HG02678 (cell line): ENCODE measurements around the gene TSPAN9.

Source experiments
- ATAC-seq: cut with Tn5 transposase; IDR thresholded peaks from one replicate; pipeline ENCODE4 v1.9.1; 2021; ENCODE audit warnings: mild to moderate bottlenecking, moderate library complexity; ENCODE audit not compliant: unreplicated experiment

The TSPAN9 gene

GRCh38 chr12:3243376-3244084, 166.4 kb downstream of the TSPAN9 start:
- ATAC-seq, result no peak

DNA sequence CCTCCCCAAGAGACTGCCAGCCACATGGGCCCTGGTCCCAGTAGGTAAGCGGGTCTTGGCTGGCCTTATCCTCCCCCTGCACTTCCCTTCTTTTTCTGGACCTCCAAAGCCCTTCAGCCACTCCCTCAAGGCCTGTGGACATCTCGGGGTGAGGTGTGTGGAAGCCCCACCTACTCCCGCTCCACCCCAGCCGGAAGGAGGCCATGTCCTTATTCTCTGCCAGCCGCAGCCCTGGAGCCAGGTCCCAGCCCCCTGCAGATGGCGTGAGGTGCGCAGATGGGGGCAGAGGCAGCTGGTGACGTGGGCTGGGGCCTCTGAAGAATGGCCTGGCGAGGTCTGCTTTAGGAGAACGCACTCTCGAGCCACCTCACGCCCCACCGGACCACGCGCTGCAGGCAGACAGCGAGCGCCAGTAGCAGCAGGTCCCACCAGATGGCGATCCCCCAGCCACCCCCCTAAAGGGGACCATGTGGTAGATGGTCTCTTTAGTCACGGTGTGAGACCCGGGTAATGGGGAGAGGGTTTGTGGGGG, 167.1 kb downstream of the TSPAN9 start:
- ATAC-seq, result no peak

DNA sequence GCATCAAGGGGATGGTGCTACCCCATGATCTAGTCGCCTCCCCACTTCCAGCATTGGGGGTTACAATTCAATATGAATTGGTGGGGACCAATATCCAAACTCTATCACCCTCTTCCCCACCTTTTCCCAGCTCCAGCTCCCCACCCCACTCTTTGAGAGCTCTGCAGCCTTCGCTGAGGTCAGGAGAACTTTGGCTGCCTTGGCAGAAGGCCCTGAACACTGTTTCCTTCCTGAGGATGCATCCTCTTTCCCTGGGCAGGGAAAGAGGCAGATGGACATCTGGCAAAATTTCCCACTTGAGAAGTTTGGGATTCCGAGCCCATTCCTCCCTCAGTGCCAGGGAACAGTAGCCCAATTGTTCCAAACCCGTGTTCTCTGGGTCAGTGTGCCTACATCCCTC, 169.1 kb downstream of the TSPAN9 start:
- no peak for ATAC-seq

GRCh38 chr12:3247077-3247476, 169.9 kb downstream of the TSPAN9 start:
- ATAC-seq, result no peak

- ATAC-seq, result no peak
Measured at GRCh38 chr12:3247629-3248161, 170.5 kb downstream of the TSPAN9 start.

- no peak for ATAC-seq
Measured at GRCh38 chr12:3249081-3249800, 172.1 kb downstream of the TSPAN9 start.

DNA sequence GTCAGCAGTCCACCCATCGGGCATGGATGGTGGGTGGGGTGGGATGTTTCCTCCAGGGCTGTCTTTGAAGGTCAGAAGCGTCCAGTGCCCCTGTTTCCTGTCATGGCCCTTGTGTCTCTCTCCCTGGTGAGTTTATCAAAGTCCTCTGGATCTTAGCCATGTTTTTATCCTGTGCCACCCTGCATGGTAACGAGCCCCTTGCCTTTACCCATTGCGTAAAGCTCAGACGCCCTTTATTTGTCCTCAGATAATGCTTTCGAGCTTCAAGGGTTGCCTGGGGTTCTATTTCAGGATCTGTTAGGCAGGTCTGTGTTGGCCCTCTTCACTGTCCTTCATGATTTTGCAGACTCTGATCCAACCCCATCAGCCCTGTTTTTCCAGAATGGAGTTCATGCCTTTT, 172.9 kb downstream of the TSPAN9 start:
- ATAC-seq, result no peak

- no peak for ATAC-seq
Measured at GRCh38 chr12:3250576-3250975, 173.4 kb downstream of the TSPAN9 start.

GRCh38 chr12:3251067-3251466, 173.9 kb downstream of the TSPAN9 start:
- no peak for ATAC-seq

DNA sequence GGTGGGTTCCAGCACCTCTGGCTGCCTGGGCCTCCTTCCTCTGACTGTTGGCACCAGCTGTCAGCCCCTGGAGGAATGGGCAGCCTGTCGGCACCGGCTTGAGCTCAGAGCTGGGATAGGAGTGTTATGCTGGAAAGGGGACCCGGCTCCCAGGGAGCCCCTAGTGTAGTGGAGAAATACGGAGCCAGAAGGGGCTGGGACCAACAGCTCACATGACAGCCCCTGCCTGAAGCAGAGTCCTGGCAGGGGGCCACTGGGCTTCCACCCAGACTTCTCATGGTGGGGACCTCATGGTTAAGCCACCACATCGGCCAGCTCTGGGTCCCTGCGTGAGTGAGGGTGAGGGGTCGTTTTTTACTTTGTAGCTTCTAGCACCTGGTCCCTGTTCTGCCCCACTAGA, 174.5 kb downstream of the TSPAN9 start:
- ATAC-seq, result no peak

- no peak for ATAC-seq
Measured at GRCh38 chr12:3252450-3252891, 175.3 kb downstream of the TSPAN9 start.

- ATAC-seq, result no peak
Measured at GRCh38 chr12:3253682-3254275, 176.6 kb downstream of the TSPAN9 start.

- ATAC-seq, result no peak
Measured at GRCh38 chr12:3255057-3255456, 177.9 kb downstream of the TSPAN9 start.

- ATAC-seq, result no peak
Measured at GRCh38 chr12:3256103-3256631, 179.0 kb downstream of the TSPAN9 start.

DNA sequence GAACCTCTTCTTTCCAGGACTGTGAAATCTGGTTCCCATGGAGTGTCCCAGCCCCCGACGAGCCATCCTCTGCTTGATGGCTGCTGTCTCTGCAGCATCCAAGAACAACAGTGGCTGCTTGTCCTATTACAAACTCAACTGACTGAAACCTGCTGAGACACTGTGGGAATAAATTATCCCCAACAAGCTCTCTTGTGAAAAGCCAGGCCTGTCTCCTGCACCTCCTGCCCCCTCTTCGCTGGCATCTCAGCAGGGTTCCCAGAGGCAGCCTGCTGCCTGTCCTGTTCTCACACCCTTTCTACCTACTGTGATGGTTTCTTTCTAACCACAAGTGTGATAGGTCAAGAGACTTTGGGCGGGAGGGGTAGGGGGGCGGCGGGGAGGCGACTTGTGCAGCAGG, 180.2 kb downstream of the TSPAN9 start:
- ATAC-seq, result no peak

DNA sequence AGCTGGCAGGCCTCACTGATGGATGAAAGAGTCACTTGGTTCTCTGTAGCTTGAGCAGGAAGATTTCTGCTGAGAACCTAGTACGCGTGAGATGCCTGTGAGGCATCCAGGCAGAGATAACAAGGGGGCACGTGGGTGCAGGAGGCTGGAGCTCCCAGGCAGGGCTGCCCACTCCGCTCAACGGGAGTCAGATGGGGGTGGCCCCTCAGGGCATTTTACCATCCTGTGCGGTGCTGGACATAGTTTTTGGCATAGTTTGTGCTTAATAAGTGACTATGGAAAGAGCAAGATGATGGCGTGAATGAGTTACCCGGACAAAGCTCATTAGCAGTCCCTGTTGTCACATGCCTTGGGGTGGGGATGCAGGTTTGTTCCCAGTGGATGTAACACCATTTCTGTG, 182.8 kb downstream of the TSPAN9 start:
- no peak for ATAC-seq

GRCh38 chr12:3261782-3262359, 184.7 kb downstream of the TSPAN9 start:
- no peak for ATAC-seq

DNA sequence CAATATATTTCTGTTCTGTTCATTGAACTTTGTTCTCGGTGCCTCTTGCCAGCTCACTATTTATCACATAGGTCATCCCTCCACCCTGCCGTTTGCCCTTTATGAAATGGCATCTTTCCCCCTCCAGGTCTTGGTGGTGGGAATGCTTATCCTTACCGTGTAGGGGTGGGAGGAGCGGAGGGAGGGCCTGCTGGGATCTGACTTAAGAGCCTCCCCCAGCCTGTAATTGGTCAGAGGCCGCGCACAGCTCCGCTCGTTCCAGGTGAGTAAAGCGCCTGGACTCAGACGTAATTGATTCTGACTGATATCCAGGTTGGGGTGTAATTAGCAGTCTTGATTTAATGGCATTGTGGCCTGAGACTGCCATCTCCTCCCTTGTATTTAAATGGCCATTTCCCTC, 185.3 kb downstream of the TSPAN9 start:
- no peak for ATAC-seq

- no peak for ATAC-seq
Measured at GRCh38 chr12:3263282-3263681, 186.1 kb downstream of the TSPAN9 start.

- ATAC-seq, result no peak
Measured at GRCh38 chr12:3263939-3264922, 187.1 kb downstream of the TSPAN9 start.
